Thoracic aorta (tissue), 2 donors: ENCODE data around the gene PFKFB4. TPM values are rescaled to one million over a fixed set of nuclear protein-coding genes. Genes with fewer than 3 reads are reported as not detected.
"Not testable (repeated sequence)": the region's sequence is repeated elsewhere in the genome, so short reads cannot be mapped to it uniquely, and the experiment has no call there.

Source experiments
- ATAC-seq: fragments of 150-250 bp; one replicate; pipeline ENCODE4 v1.8.0; 2017; ENCODE audit warnings: low read depth; ENCODE audit not compliant: insufficient number of reproducible peaks, low FRiP score
- DNase-seq: peaks from one replicate; pipeline ENCODE4 v3.0.0-alpha.2; 2020; ENCODE audit warnings: low spot score
- H3K27ac ChIP-seq, 2 donors: fragments of 200-600 bp; sonication (generic); 1 replicate in 1 of 2; 2 replicates in 1 of 2; pipeline ENCODE4 v1.5.1; 2016; ENCODE audit warnings: mild to moderate bottlenecking in 2 of 2, moderate library complexity in 2 of 2
- H3K27me3 ChIP-seq: fragments of 200-600 bp; sonication (generic); replicated peaks from 2 replicates; pipeline ENCODE4 v1.6.0; 2016; ENCODE audit warnings: mild to moderate bottlenecking; ENCODE audit not compliant: insufficient read depth
- H3K36me3 ChIP-seq: fragments of 200-600 bp; sonication (generic); one replicate; pipeline ENCODE4 v1.5.1; 2016
- H3K4me1 ChIP-seq, 2 donors: fragments of 200-600 bp; sonication (generic); 1 replicate in 1 of 2; 2 replicates in 1 of 2; pipeline versions ENCODE4 v1.5.1 to v1.6.0; 2016; ENCODE audit warnings: low read depth in 2 of 2, mild to moderate bottlenecking in 1 of 2; ENCODE audit not compliant: control insufficient read depth in 1 of 2
- H3K4me3 ChIP-seq: fragments of 200-600 bp; sonication (generic); 2 replicates; pipeline ENCODE4 v1.5.1; 2016; ENCODE audit warnings: mild to moderate bottlenecking
- H3K9me3 ChIP-seq: fragments of 200-600 bp; sonication (generic); 2 replicates; pipeline ENCODE4 v1.5.1; 2016
- CTCF ChIP-seq: fragments of 200-600 bp; sonication (generic); IDR thresholded peaks from one replicate; pipeline ENCODE4 v1.5.1; 2019; ENCODE audit warnings: antibody characterized with exemption
- total RNA-seq, 2 donors: library from RNA; depleted of rRNA; stranded (reverse); fragments of >200 nt; gene quantifications; one replicate each; pipeline versions ENCODE4 v1.1.0 to v1.2.3, GENCODE V29; 2016

PFKFB4 gene
- total RNA-seq, 2 donors from 2014 or later, result 3.7 to 8.5 TPM

GRCh38 chr3:48536785-48537184 is 19.8 kb downstream of the PFKFB4 start:
- Histone ChIP-seq H3K36me3 (peaks cover 27% of the 10 kb centered on the region), H3K4me1 (no peaks in the 10 kb centered on the region), H3K9me3 (no peaks in the 10 kb centered on the region), H3K4me3 (no peak overlapping the region), H3K27ac (no peak overlapping the region), H3K27me3 (no peaks in the 10 kb centered on the region)
- TF ChIP-seq CTCF, result no peak
- ATAC-seq (no peak), DNase-seq (no peak)

GRCh38 chr3:48536116-48536515 is 20.5 kb downstream of the PFKFB4 start:
- H3K36me3 ChIP-seq, result peaks cover 27% of the 10 kb centered on the region
- no peak overlapping the region for H3K4me3 ChIP-seq
- no peaks in the 10 kb centered on the region for H3K4me1 ChIP-seq
- DNase-seq (no peak), ATAC-seq (no peak)
- no peaks in the 10 kb centered on the region for H3K27me3 ChIP-seq
- no peaks in the 10 kb centered on the region for H3K9me3 ChIP-seq
- no peak for TF ChIP-seq CTCF
- no peak overlapping the region for H3K27ac ChIP-seq

DNA sequence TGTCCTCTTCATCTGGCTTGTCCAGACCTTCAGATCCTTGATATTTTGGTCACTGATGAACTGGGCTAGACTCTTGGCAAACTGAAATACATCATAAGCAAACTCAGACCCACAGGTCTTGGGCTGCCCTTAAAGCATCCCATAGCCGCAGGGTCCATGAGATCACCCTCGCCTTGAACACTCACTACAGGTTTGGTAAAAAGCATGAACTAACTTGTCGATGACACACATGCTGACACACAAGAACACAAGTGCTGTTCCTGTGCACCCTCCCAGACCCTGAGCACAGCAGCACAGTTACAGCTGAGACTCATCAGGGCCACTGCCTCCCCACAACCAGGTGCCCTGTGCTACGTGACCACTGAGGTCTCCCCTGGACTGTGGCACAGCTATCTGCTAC is 21.0 kb downstream of the PFKFB4 start:
- Histone ChIP-seq H3K36me3 (peaks cover 27% of the 10 kb centered on the region), H3K27me3 (no peaks in the 10 kb centered on the region), H3K4me1 (no peaks in the 10 kb centered on the region), H3K4me3 (no peak overlapping the region), H3K27ac (no peak overlapping the region), H3K9me3 (no peaks in the 10 kb centered on the region)
- TF ChIP-seq CTCF, result no peak
- DNase-seq, result no peak
- ATAC-seq, result no peak

DNA sequence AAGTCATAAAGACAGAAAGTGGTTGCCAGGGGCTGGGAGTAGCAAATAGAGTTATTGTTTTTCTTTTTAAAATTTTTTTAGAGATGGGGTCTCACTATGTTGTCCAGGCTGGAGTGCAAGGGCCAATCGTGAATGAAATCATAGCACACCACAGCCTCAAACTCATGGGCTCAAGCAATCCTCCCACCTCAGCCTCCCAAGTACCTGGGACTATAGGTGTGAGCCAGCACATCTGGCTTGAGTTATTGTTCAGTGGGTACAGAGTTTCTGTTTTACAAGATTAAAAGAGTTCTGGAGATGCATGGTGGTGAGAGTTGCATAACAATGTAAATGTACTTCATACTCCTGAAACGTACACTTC is 23.6 kb downstream of the PFKFB4 start:
- H3K36me3 ChIP-seq, result peaks cover 25% of the 10 kb centered on the region
- no peaks in the 10 kb centered on the region for H3K27me3 ChIP-seq
- no peak for ATAC-seq
- no peak overlapping the region for H3K4me3 ChIP-seq
- H3K9me3 ChIP-seq, result no peaks in the 10 kb centered on the region
- no peak overlapping the region for H3K27ac ChIP-seq
- H3K4me1 ChIP-seq, result no peaks in the 10 kb centered on the region
- no peak for DNase-seq
- no peak for TF ChIP-seq CTCF

DNA sequence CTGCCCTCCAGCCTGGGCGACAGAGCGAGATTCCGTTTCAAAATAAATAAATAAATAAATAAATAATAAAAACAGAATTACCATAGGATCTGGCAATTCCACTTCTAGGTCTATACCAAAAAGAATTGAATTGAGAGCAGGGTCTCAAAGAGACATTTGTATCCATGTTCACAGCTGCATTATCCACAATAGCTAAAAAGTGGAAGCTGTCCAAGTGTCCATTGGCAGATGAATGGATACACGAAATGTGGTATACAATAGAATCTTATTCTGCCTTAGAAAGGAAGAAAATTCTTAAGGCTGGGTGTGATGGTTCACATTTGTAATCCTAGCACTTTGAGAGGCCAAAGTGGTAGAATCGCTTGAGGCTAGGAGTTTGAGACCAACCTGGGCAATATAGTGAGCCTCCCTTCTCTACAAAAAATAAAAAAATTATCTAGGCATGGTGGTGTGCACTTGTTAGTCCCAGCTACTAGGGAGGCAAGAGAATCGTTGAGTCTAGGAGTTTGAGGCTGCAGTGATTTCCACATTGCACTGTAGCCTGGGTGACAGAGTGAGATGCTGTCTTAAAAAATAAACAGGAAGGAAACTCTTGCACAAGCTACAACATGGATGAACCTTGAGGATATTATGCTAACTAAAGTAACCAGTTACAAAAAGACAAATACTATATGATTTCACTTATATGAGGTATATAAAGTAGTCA is 24.2 kb downstream of the PFKFB4 start:
- no peak for DNase-seq
- no peak for ATAC-seq
- Histone ChIP-seq H3K27me3 (no peaks in the 10 kb centered on the region), H3K4me1 (no peaks in the 10 kb centered on the region), H3K9me3 (no peaks in the 10 kb centered on the region), H3K36me3 (peaks cover 20% of the 10 kb centered on the region), H3K4me3 (no peak overlapping the region), H3K27ac (no peak overlapping the region)
- no peak for TF ChIP-seq CTCF

- not testable (repeated sequence) for H3K4me1 ChIP-seq, H3K27ac ChIP-seq, H3K27me3 ChIP-seq, H3K9me3 ChIP-seq, ATAC-seq, DNase-seq, H3K4me3 ChIP-seq
- peaks cover 12% of the 10 kb centered on the region for H3K36me3 ChIP-seq
Measured at GRCh38 chr3:48530701-48531100, 25.9 kb downstream of the PFKFB4 start.
